ENCODE results near the gene ANO7. TPM values are rescaled to one million over a fixed set of nuclear protein-coding genes. Genes with fewer than 3 reads are reported as not detected.

ANO7 gene
- total RNA-seq, 2 donors from 2014 or later = 0.99 to 1.6 TPM

DNA sequence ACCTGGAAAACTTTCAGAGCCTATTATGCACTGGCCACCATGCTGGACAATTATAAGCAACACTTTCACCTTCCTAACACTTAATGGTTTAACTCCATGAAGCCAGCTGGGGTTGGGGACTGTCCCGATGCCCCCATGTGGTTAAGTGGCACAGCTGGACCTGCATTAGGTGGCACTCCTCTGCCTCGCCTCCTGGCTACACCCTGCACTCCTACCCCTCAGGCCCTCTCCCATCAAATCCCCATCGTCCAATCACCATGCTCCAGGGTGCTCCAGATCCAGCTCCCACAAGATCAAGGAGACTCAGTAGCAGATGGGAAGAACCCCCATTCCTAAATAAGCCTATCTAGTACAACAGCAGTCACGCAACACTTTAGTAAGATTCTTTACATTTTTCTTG lies 73.2 kb downstream of the ANO7 start:
- 83 to 89% methylated on average over 4 of the region's 4 CpGs for WGBS, 2 donors
- no peak overlapping the region for H3K4me3 ChIP-seq
- intact Hi-C loops (cut with DNase I) = no loop called here

DNA sequence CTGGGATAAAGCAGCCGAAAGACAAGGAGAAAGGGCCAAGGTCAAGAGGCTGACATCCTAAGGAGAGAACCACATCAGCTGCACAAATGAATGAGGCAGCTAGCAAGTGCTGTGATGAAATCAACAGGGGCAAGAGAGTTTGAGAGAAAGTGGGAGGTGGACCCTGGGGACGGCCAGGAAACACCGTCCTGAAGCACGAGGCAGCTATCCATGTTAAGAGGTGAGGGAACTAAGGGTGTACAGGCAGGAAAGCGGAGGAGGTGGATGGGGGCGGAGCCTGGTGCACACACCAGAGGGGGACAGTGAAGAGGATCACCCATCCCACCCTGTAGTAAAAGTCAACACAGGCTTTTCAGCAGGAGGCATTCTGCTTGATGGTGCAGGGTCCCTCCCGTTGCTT lies 74.6 kb downstream of the ANO7 start:
- 75% methylated on average over 7 of the region's 7 CpGs for WGBS, 2 donors
- Histone ChIP-seq H3K4me1 (peaks cover 10% of the 10 kb centered on the region), H3K4me3 (no peak overlapping the region), H3K27me3 (no peaks in the 10 kb centered on the region), H3K36me3 (replicated peaks in 1 of 2; ENCODE audit: insufficient read depth in 1 of 2, low read depth in 2 of 2) (peaks cover 0 to 47% of the 10 kb centered on the region in 2 donors), H3K9me3 (no peaks in the 10 kb centered on the region), H3K27ac (no peak overlapping the region)
- DNase-seq = no peak
- TF ChIP-seq, protein P1, sequence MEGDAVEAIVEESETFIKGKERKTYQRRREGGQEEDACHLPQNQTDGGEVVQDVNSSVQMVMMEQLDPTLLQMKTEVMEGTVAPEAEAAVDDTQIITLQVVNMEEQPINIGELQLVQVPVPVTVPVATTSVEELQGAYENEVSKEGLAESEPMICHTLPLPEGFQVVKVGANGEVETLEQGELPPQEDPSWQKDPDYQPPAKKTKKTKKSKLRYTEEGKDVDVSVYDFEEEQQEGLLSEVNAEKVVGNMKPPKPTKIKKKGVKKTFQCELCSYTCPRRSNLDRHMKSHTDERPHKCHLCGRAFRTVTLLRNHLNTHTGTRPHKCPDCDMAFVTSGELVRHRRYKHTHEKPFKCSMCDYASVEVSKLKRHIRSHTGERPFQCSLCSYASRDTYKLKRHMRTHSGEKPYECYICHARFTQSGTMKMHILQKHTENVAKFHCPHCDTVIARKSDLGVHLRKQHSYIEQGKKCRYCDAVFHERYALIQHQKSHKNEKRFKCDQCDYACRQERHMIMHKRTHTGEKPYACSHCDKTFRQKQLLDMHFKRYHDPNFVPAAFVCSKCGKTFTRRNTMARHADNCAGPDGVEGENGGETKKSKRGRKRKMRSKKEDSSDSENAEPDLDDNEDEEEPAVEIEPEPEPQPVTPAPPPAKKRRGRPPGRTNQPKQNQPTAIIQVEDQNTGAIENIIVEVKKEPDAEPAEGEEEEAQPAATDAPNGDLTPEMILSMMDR (IDR thresholded peaks at IDR 0.05) = no peak
- no peak for TF ChIP-seq POLR2A (IDR thresholded peaks at IDR 0.05)
- intact Hi-C loops (cut with DNase I) = no loop called here
- no peak for ATAC-seq

More for the DNA sequence above, 73.2 kb downstream of the ANO7 start:
- no peaks in the 10 kb centered on the region for H3K27me3 ChIP-seq
- H3K4me1 ChIP-seq = peaks cover under 1% of the 10 kb centered on the region
- H3K27ac ChIP-seq = no peak overlapping the region
- no peaks in the 10 kb centered on the region for H3K9me3 ChIP-seq
- DNase-seq (no peak), ATAC-seq (no peak)
- TF ChIP-seq, protein P1 (IDR thresholded peaks at IDR 0.05) = no peak
- TF ChIP-seq POLR2A (IDR thresholded peaks at IDR 0.05) = no peak
- H3K36me3 ChIP-seq (replicated peaks in 1 of 2; ENCODE audit: insufficient read depth in 1 of 2, low read depth in 2 of 2) = peaks cover 0 to 49% of the 10 kb centered on the region in 2 donors

DNA sequence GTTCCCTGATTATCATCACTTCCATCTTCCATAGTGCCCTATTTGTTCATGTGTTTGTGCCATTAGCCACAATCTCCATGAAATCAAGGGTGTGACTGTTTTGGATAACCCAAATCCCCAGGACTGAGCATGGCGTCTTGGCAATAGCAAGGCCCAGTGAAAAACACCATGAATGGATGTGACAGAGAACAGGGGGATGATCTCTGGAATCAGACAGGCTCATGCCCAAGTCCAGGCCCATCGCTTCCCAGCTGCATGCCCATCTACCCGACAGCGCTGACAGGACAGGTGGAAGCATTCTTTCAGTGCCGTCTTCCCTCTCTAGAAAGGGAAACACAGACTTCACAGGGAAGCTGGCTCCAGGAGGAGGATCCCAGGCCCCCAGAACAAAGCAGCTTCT lies 77.0 kb downstream of the ANO7 start:
- no peak overlapping the region for H3K4me3 ChIP-seq
- H3K9me3 ChIP-seq = no peaks in the 10 kb centered on the region
- H3K36me3 ChIP-seq (replicated peaks in 1 of 2; ENCODE audit: insufficient read depth in 1 of 2, low read depth in 2 of 2) = peaks cover 0 to 41% of the 10 kb centered on the region in 2 donors
- no peak overlapping the region for H3K27ac ChIP-seq
- H3K4me1 ChIP-seq = peaks cover 34% of the 10 kb centered on the region
- no peaks in the 10 kb centered on the region for H3K27me3 ChIP-seq
- 89 to 91% methylated on average over 4 to 5 of the region's 5 CpGs for WGBS, 2 donors
- TF ChIP-seq POLR2A (IDR thresholded peaks at IDR 0.05) = no peak
- TF ChIP-seq, protein P1 (IDR thresholded peaks at IDR 0.05) = no peak
- DNase-seq (no peak), ATAC-seq (no peak)
- intact Hi-C loops (cut with DNase I) = no loop called here

DNA sequence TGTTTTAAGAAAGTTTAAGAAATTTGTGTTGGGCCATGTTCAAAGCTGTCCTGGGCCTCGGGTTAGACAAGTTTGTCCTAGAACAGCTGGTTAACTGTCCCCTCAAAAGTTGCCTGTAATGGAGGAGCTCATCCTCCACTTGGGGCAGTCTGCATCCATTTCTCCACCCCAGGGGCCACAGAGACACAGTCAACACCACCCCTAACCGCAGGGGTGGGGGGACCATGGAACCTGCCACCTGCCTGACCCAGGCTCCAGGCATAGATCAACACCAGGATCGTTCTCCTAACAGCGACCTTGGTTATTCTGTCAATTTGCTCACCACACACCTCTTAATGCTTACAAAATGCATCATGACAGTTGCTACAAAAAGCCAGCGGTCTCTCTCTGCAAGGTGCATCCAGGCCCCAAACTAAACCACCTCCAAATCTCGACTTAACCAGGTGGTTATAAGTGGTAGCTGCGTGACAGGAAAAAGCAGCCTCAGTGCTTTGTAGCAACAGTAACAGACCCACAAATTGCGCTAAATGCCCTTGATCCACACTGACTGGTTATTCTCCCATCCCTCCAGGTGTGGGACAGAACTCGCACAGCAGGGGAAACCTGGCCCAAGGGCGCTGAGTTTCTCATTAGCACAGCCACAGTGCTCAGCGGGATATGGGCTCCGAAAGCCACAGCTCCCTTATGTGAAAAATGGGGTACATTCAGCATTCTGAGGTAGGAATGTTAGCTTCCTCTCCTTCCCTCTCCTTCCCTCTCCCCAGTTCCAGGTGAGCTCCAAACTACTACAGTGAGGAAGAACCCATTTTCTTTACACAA lies 79.0 kb downstream of the ANO7 start:
- Histone ChIP-seq H3K4me1 (peaks cover 40% of the 10 kb centered on the region), H3K36me3 (replicated peaks in 1 of 2; ENCODE audit: insufficient read depth in 1 of 2, low read depth in 2 of 2) (peaks cover 0 to 27% of the 10 kb centered on the region in 2 donors)
- no peak for ATAC-seq

More for the DNA sequence above, 79.0 kb downstream of the ANO7 start:
- TF ChIP-seq, protein P1 (IDR thresholded peaks at IDR 0.05) = no peak
- no peak for TF ChIP-seq POLR2A (IDR thresholded peaks at IDR 0.05)
- WGBS, 2 donors = 55 to 65% methylated on average over 11 to 12 of the region's 12 CpGs
- Histone ChIP-seq H3K4me3 (no peak overlapping the region), H3K27me3 (no peaks in the 10 kb centered on the region), H3K27ac (no peak overlapping the region), H3K9me3 (no peaks in the 10 kb centered on the region)
- intact Hi-C loops (cut with DNase I) = no loop called here
- no peak for DNase-seq
